HepG2 (cell line): ENCODE measurements around the gene ZNF581. TPM values are rescaled to one million over a fixed set of nuclear protein-coding genes. Genes with fewer than 3 reads are reported as not detected.

Source experiments
- CBX5 ChIP-seq: sonication (generic); formaldehyde crosslinking; IDR thresholded peaks from 2 replicates; pipeline ENCODE4 v1.4.0; 2020; ENCODE audit warnings: missing genetic modification reagents, borderline replicate concordance
- GABPA ChIP-seq, 2 experiments: IDR thresholded peaks; 2 replicates each; pipeline ENCODE4 v1.6.1; 2011 to 2016; ENCODE audit warnings: low read depth in 2 of 2, low read length in 1 of 2, missing biosample characterization in 1 of 2, missing genetic modification characterization in 1 of 2
- MTF1 ChIP-seq: sonication (generic); formaldehyde crosslinking; IDR thresholded peaks from 2 replicates; pipeline ENCODE4 v1.5.0; 2020; ENCODE audit warnings: missing genetic modification reagents
- MYC ChIP-seq: sonication (generic); formaldehyde crosslinking; IDR thresholded peaks from 2 replicates; pipeline ENCODE4 v1.9.0; 2021; ENCODE audit warnings: missing genetic modification reagents, borderline replicate concordance
- PAX8 ChIP-seq: sonication (generic); formaldehyde crosslinking; IDR thresholded peaks from 2 replicates; pipeline ENCODE4 v1.8.0; 2022; ENCODE audit warnings: mild to moderate bottlenecking, missing genetic modification reagents, borderline replicate concordance
- PCBP1 ChIP-seq: fragments of 200-400 bp; formaldehyde crosslinking; IDR thresholded peaks from 2 replicates; pipeline ENCODE4 v1.6.1; 2017; ENCODE audit warnings: mild to moderate bottlenecking, low read depth, low read length, borderline replicate concordance
- ZBTB40 ChIP-seq, 2 experiments: fragments of 450-650 bp in 1 of 2; sonication (generic) in 1 of 2; formaldehyde crosslinking in 1 of 2; IDR thresholded peaks; 2 replicates each; pipeline versions ENCODE4 v1.6.1 to v1.8.0; 2016 to 2022; ENCODE audit warnings: antibody characterized with exemption in 1 of 2, mild to moderate bottlenecking in 1 of 2, missing genetic modification reagents in 1 of 2
- ZEB1 ChIP-seq: IDR thresholded peaks from 2 replicates; pipeline ENCODE4 v1.6.1; 2012; ENCODE audit warnings: mild to moderate bottlenecking, low read depth, inconsistent platforms; ENCODE audit not compliant: insufficient replicate concordance
- ZNF136 ChIP-seq: sonication (generic); formaldehyde crosslinking; IDR thresholded peaks from 2 replicates; pipeline ENCODE4 v1.8.1; 2022; ENCODE audit warnings: low read depth, mild to moderate bottlenecking, moderate library complexity, missing genetic modification reagents
- ZNF329 ChIP-seq: sonication (generic); formaldehyde crosslinking; IDR thresholded peaks from 2 replicates; pipeline ENCODE4 v1.9.0; 2021; ENCODE audit warnings: low read depth, mild to moderate bottlenecking, missing genetic modification reagents
- ZNF543 ChIP-seq: sonication (generic); formaldehyde crosslinking; IDR thresholded peaks from 2 replicates; pipeline ENCODE4 v1.4.0; 2020; ENCODE audit warnings: mild to moderate bottlenecking, missing genetic modification reagents
- polyA plus RNA-seq, 8 experiments: library from polyadenylated mRNA; depleted of rRNA in 3 of 8; stranded (reverse) in 7 of 8; unstranded in 1 of 8; fragments of >200 nt; fragmentation: Illumina TruSeq in 4 of 8; extraction: Trizol in 4 of 8; gene quantifications; 2 replicates each; pipeline versions ENCODE4 v1.2.1 to v1.2.3, GENCODE V29; 2011 to 2016; ENCODE audit warnings: low read depth in 4 of 8, missing spikeins in 1 of 8, mixed read lengths in 1 of 8; ENCODE audit not compliant: insufficient read depth in 1 of 8
- total RNA-seq, 5 experiments: library from RNA; depleted of rRNA; stranded (reverse); fragments of >200 nt; fragmentation: Illumina TruSeq; extraction: Trizol; gene quantifications; 2 replicates each; pipeline ENCODE4 v1.2.3, GENCODE V29; 2016; ENCODE audit warnings: low read depth in 1 of 5
- TF ChIP-seq, protein P1 (sequence below): sonication (generic); formaldehyde crosslinking; IDR thresholded peaks from 2 replicates; pipeline ENCODE4 v1.8.1; 2023; ENCODE audit warnings: mild to moderate bottlenecking, missing genetic modification reagents
- TF ChIP-seq, protein P2 (sequence below): fragments of 450-650 bp; IDR thresholded peaks from 2 replicates; pipeline ENCODE4 v1.6.1; 2017; ENCODE audit warnings: mild to moderate bottlenecking

Gene ZNF581
- total and polyA plus RNA-seq, 2 of the 13 experiments (the other 11 are each of a cell fraction or from before 2014, with no cell fraction given), result 19.6 to 49.5 TPM

DNA sequence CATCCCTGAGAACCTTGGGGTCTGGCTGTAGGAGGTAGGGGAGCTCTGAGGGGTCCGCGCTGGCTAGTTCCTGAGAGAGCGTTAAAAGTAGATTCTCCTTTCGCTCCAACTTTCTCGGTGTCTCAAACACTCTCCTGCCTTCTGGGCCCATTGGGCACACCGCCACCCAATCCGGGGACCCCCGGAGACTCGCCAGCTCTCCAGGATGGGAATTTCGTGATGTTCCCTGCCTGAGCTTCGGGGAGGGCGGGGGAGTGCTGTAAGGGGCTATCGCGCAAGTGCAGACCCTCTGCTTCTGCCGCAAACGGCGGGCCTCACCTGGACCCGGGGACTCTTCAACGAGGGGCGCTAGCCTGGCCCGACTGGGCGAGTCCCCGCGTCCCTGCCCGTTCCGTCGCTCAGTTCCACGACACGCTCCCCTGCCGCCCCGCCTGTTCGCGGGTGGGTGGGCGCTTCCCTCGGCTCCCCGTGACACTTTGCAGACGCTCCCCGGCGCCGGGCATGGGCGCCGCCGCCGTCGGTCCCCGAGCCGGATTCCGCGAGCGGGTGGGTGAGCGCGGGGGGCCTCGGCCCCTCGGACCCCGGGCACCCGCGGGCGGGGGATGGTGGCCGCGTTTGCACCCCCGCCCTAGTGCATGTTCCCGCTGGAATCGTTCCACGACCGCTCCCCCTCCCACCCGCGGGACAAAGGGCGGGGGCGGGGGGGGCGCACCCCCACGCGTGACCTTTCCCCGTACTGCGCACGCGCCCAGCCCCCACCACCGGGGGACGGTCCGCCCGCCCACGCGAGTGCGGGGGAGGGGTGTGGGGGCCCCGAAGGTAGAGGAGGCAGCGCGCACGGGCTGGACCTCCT, 4.5 kb downstream of the ZNF581 start, which contains the start of gene CCDC106 (continued):
- TF ChIP-seq, protein P1, sequence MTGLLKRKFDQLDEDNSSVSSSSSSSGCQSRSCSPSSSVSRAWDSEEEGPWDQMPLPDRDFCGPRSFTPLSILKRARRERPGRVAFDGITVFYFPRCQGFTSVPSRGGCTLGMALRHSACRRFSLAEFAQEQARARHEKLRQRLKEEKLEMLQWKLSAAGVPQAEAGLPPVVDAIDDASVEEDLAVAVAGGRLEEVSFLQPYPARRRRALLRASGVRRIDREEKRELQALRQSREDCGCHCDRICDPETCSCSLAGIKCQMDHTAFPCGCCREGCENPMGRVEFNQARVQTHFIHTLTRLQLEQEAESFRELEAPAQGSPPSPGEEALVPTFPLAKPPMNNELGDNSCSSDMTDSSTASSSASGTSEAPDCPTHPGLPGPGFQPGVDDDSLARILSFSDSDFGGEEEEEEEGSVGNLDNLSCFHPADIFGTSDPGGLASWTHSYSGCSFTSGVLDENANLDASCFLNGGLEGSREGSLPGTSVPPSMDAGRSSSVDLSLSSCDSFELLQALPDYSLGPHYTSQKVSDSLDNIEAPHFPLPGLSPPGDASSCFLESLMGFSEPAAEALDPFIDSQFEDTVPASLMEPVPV (CRISPR knock-in tag), result peak; percentile 45; the same call in 1 of the 2 replicates
- TF ChIP-seq ZBTB40 (IDR thresholded peaks at IDR 0.05) (no peak), ZBTB40 (CRISPR knock-in tag; IDR thresholded peaks at IDR 0.05) (peak; percentile 65; the same call in 1 of the 2 replicates), ZEB1 (peak; percentile 55), GABPA (IDR thresholded peaks at IDR 0.05; ENCODE audit: low read depth, low read length) (no peak), GABPA (CRISPR knock-in tag; IDR thresholded peaks at IDR 0.05; ENCODE audit: low read depth) (peak; percentile 21; the same call in 1 of the 2 replicates), ZNF329 (peak; percentile 57; the same call in 1 of the 2 replicates), ZNF136 (CRISPR knock-in tag) (no peak), CBX5 (no peak), PAX8 (CRISPR knock-in tag) (no peak), MYC (0 out of 2 replicates have a peak, but pooled peaks have one; percentile 45), PCBP1 (no peak), ZNF543 (CRISPR knock-in tag) (peak; percentile 51; the same call in 1 of the 2 replicates), MTF1 (CRISPR knock-in tag) (no peak)
- TF ChIP-seq, protein P2, sequence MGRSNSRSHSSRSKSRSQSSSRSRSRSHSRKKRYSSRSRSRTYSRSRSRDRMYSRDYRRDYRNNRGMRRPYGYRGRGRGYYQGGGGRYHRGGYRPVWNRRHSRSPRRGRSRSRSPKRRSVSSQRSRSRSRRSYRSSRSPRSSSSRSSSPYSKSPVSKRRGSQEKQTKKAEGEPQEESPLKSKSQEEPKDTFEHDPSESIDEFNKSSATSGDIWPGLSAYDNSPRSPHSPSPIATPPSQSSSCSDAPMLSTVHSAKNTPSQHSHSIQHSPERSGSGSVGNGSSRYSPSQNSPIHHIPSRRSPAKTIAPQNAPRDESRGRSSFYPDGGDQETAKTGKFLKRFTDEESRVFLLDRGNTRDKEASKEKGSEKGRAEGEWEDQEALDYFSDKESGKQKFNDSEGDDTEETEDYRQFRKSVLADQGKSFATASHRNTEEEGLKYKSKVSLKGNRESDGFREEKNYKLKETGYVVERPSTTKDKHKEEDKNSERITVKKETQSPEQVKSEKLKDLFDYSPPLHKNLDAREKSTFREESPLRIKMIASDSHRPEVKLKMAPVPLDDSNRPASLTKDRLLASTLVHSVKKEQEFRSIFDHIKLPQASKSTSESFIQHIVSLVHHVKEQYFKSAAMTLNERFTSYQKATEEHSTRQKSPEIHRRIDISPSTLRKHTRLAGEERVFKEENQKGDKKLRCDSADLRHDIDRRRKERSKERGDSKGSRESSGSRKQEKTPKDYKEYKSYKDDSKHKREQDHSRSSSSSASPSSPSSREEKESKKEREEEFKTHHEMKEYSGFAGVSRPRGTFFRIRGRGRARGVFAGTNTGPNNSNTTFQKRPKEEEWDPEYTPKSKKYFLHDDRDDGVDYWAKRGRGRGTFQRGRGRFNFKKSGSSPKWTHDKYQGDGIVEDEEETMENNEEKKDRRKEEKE, result no peak
